HCT116 (cell line): Measurements from ENCODE around the gene SPTBN1. TPM values are rescaled to one million over a fixed set of nuclear protein-coding genes. Genes with fewer than 3 reads are reported as not detected.

Experiments
- ATAC-seq: fragments of 200-7000 bp; cut with Tn5 transposase; 2 replicates; pipeline ENCODE4 v1.9.1; 2020; ENCODE audit warnings: mild to moderate bottlenecking, moderate library complexity
- BruUV-seq: library from RNA; stranded (reverse); fragments of 400-500 nt; replicated peaks from 2 replicates; lab custom pipeline; 2021; lab: Mats Ljungman, UMichigan
- CTCF ChIA-PET: fragments of 300-600 bp; sonication (Branson Sonifier 250); formaldehyde crosslinking; loops from one replicate; lab custom pipeline; 2021; ENCODE audit warnings: antibody characterized with exemption; lab: Charles Lee
- POLR2A ChIA-PET: fragments of 300-600, 350-600 bp; sonication (Branson Sonifier 250); formaldehyde crosslinking; loops from one replicate; lab custom pipeline; 2021; ENCODE audit warnings: antibody characterized with exemption; lab: Charles Lee
- RAD21 ChIA-PET, 2 experiments: fragments of 300-600 bp; sonication (Branson Sonifier 250); formaldehyde crosslinking; loops; one replicate each; lab custom pipeline; 2023; ENCODE audit warnings: low total read pairs in 2 of 2; ENCODE audit not compliant: uncharacterized antibody in 2 of 2, unreplicated experiment in 2 of 2, low non-redundant PET in 1 of 2; lab: Charles Lee
- DNase-seq: peaks from one replicate; pipeline ENCODE4 v3.0.0-alpha.2; 2010; ENCODE audit warnings: low read depth, low spot score
- H2AFZ ChIP-seq: fragments of 200-600 bp; shearing (Covaris generic), sonication (generic); 2 replicates; pipeline ENCODE4 v1.6.1; 2017; ENCODE audit warnings: low read depth, mixed run types, mixed read lengths, antibody characterized with exemption, low read length; ENCODE audit not compliant: poor library complexity, severe bottlenecking
- H3K27ac ChIP-seq: 2 replicates; pipeline ENCODE4 v1.5.1; 2012; ENCODE audit warnings: low read depth, low read length
- H3K27me3 ChIP-seq: fragments of 200-600 bp; sonication (generic); 2 replicates; pipeline ENCODE4 v1.6.1; 2016; ENCODE audit warnings: mixed run types, low read length, mixed read lengths; ENCODE audit not compliant: insufficient read depth
- H3K36me3 ChIP-seq, 2 experiments: fragments of 200-500 bp in 1 of 2; fragments of 200-600 bp in 1 of 2; sonication (Bioruptor generic) in 1 of 2; sonication (generic) in 1 of 2; 2 replicates each; pipeline versions ENCODE4 v1.5.1 to v1.6.1; 2014 to 2016; ENCODE audit warnings: low read length in 2 of 2, inconsistent platforms in 1 of 2, mixed read lengths in 1 of 2, mixed run types in 1 of 2; ENCODE audit not compliant: insufficient read depth in 2 of 2, control insufficient read depth in 1 of 2
- H3K4me1 ChIP-seq, 2 experiments: fragments of 200-600 bp in 1 of 2; sonication (generic) in 1 of 2; 2 replicates each; pipeline versions ENCODE4 v1.5.1 to v1.6.1; 2012 to 2017; ENCODE audit warnings: low read length in 2 of 2, inconsistent platforms in 1 of 2, mild to moderate bottlenecking in 1 of 2, mixed read lengths in 1 of 2, mixed run types in 1 of 2, moderate library complexity in 1 of 2; ENCODE audit not compliant: insufficient read depth in 2 of 2, control insufficient read depth in 1 of 2
- H3K4me2 ChIP-seq: fragments of 200-600 bp; sonication (generic); 2 replicates; pipeline ENCODE4 v1.6.1; 2017; ENCODE audit warnings: mixed run types, low read length, mixed read lengths
- H3K4me3 ChIP-seq, 2 experiments: fragments of 200-600 bp in 1 of 2; sonication (generic) in 1 of 2; replicated peaks in 1 of 2; 2 replicates each; pipeline ENCODE4 v1.5.1; 2011 to 2016; ENCODE audit warnings: low read length in 2 of 2, control low read depth in 1 of 2, low read depth in 1 of 2, mild to moderate bottlenecking in 1 of 2, mixed read lengths in 1 of 2, mixed run types in 1 of 2
- H3K79me2 ChIP-seq: fragments of 200-600 bp; sonication (generic); 2 replicates; pipeline ENCODE4 v1.6.1; 2017; ENCODE audit warnings: mild to moderate bottlenecking, mixed run types, low read length, moderate library complexity, mixed read lengths; ENCODE audit not compliant: insufficient read depth
- H3K9ac ChIP-seq: fragments of 200-600 bp; sonication (generic); 2 replicates; pipeline ENCODE4 v1.6.1; 2016; ENCODE audit warnings: low read length, mixed read lengths
- H3K9me2 ChIP-seq: fragments of 200-600 bp; sonication (generic), shearing (Covaris generic); 2 replicates; pipeline ENCODE4 v1.6.1; 2017; ENCODE audit warnings: mixed run types, mild to moderate bottlenecking, moderate library complexity; ENCODE audit not compliant: insufficient read depth
- H3K9me3 ChIP-seq, 2 experiments: fragments of 200-500 bp in 1 of 2; fragments of 200-600 bp in 1 of 2; sonication (Bioruptor generic) in 1 of 2; sonication (generic) in 1 of 2; 2 replicates each; pipeline ENCODE4 v1.6.1; 2014 to 2017; ENCODE audit warnings: low read length in 2 of 2, mixed read lengths in 2 of 2, inconsistent platforms in 1 of 2, low read depth in 1 of 2, mild to moderate bottlenecking in 1 of 2, mixed run types in 1 of 2, moderate library complexity in 1 of 2; ENCODE audit not compliant: control insufficient read depth in 1 of 2, insufficient read depth in 1 of 2
- H4K20me1 ChIP-seq: fragments of 200-600 bp; sonication (generic), shearing (Covaris generic); 2 replicates; pipeline ENCODE4 v1.6.1; 2017; ENCODE audit warnings: mixed run types, mild to moderate bottlenecking, moderate library complexity; ENCODE audit not compliant: insufficient read depth
- ATF3 ChIP-seq: IDR thresholded peaks from 2 replicates; pipeline ENCODE4 v1.6.1; 2012
- CBX3 ChIP-seq: IDR thresholded peaks from 2 replicates; pipeline ENCODE4 v1.6.1; 2012; ENCODE audit warnings: low read depth
- CEBPB ChIP-seq: IDR thresholded peaks from 2 replicates; pipeline ENCODE4 v1.6.1; 2012; ENCODE audit warnings: low read depth
- EGR1 ChIP-seq: IDR thresholded peaks from 2 replicates; pipeline ENCODE4 v1.6.1; 2012; ENCODE audit warnings: low read depth
- ELF1 ChIP-seq: IDR thresholded peaks from 2 replicates; pipeline ENCODE4 v1.6.1; 2012; ENCODE audit warnings: low read depth, borderline replicate concordance
- EZH2 ChIP-seq: fragments of 200-600 bp; sonication (generic); IDR thresholded peaks from 2 replicates; pipeline ENCODE4 v1.6.1; 2017; ENCODE audit warnings: antibody characterized with exemption, mixed run types
- EZH2phosphoT487 ChIP-seq: fragments of 200-600 bp; IDR thresholded peaks from 2 replicates; pipeline ENCODE4 v1.6.1; 2018; ENCODE audit warnings: antibody characterized with exemption, borderline replicate concordance
- POLR2A ChIP-seq: IDR thresholded peaks from 2 replicates; pipeline ENCODE4 v1.7.0; 2011; ENCODE audit warnings: borderline replicate concordance; ENCODE audit not compliant: insufficient read depth, insufficient read length; ENCODE audit errors: extremely low read depth
- RAD21 ChIP-seq: IDR thresholded peaks from 2 replicates; pipeline ENCODE4 v1.6.1; 2012; ENCODE audit warnings: low read depth, mild to moderate bottlenecking
- SIN3A ChIP-seq: IDR thresholded peaks from 2 replicates; pipeline ENCODE4 v1.6.1; 2012; ENCODE audit warnings: low read depth
- SP1 ChIP-seq: IDR thresholded peaks from 2 replicates; pipeline ENCODE4 v1.6.1; 2012; ENCODE audit warnings: low read depth
- SRF ChIP-seq: IDR thresholded peaks from 2 replicates; pipeline ENCODE4 v1.6.1; 2012; ENCODE audit warnings: low read depth
- TCF7L2 ChIP-seq: IDR thresholded peaks from 2 replicates; pipeline ENCODE4 v1.7.0; 2011; ENCODE audit warnings: borderline replicate concordance, inconsistent platforms; ENCODE audit not compliant: insufficient read depth, insufficient read length; ENCODE audit errors: extremely low read depth
- YY1 ChIP-seq: IDR thresholded peaks from 2 replicates; pipeline ENCODE4 v1.6.1; 2011; ENCODE audit warnings: low read length, low read depth, moderate library complexity, mild to moderate bottlenecking; ENCODE audit not compliant: insufficient replicate concordance; ENCODE audit errors: extremely low read depth
- ZNF274 ChIP-seq: fragments of 200-500 bp; sonication (Bioruptor generic); IDR thresholded peaks from 2 replicates; pipeline ENCODE4 v1.6.1; 2014; ENCODE audit warnings: mild to moderate bottlenecking, low read depth, low read length, inconsistent platforms
- intact Hi-C: fragments of 100-400 bp; cut with micrococcal nuclease; formaldehyde crosslinking; loops from 2 replicates; pipeline ENCODE4 v1.10.0; 2022
- total RNA-seq: library from RNA; stranded (reverse); gene quantifications from one replicate; pipeline ENCODE4 v1.2.1, GENCODE V29; 2021; ENCODE audit not compliant: unreplicated experiment
- TF ChIP-seq, protein P1 (sequence below): IDR thresholded peaks from 2 replicates; pipeline ENCODE4 v1.6.1; 2012
- TF ChIP-seq, protein P2 (sequence below): IDR thresholded peaks from 2 replicates; pipeline ENCODE4 v1.6.1; 2011; ENCODE audit warnings: mild to moderate bottlenecking, low read length, moderate library complexity; ENCODE audit not compliant: insufficient replicate concordance; ENCODE audit errors: extremely low read depth
- TF ChIP-seq, protein P3 (sequence below): IDR thresholded peaks from 2 replicates; pipeline ENCODE4 v1.6.1; 2012; ENCODE audit warnings: low read depth

Gene SPTBN1
- total RNA-seq, 1 experiment from 2014 or later: 84.4 TPM

DNA sequence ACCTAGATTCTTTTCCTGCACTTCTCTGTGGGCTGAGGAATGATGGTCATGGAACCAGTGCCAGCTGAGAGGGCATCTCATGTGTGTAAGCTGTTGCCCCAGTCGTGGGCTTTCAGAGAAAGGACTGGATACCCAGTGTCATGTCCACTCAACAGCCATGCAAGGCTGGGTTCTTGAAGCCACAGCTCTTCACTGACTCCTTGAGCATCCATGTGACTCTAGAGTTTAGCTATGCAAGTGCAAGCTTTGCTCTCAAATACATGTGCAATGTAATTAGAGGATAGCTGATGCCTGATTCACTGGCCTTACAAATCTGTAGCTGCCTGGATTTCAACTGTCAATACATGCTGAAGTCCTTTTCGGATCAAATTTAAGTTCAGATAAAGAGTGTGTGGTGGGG is 220.5 kb downstream of the SPTBN1 start:
- no peak overlapping the region for H2AFZ ChIP-seq
- ATAC-seq: no peak
- BruUV-seq: no TSS peak

More for the DNA sequence above, 220.5 kb downstream of the SPTBN1 start:
- TF ChIP-seq EZH2 (no peak), POLR2A (no peak), ELF1 (no peak), ATF3 (no peak), ZNF274 (no peak), CBX3 (no peak), TCF7L2 (no peak), EGR1 (no peak), EZH2phosphoT487 (no peak), SRF (no peak), SP1 (no peak), RAD21 (no peak), CEBPB (no peak), SIN3A (no peak), YY1 (no peak)
- TF ChIP-seq, protein P1, sequence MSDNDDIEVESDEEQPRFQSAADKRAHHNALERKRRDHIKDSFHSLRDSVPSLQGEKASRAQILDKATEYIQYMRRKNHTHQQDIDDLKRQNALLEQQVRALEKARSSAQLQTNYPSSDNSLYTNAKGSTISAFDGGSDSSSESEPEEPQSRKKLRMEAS: no peak
- TF ChIP-seq, protein P2, sequence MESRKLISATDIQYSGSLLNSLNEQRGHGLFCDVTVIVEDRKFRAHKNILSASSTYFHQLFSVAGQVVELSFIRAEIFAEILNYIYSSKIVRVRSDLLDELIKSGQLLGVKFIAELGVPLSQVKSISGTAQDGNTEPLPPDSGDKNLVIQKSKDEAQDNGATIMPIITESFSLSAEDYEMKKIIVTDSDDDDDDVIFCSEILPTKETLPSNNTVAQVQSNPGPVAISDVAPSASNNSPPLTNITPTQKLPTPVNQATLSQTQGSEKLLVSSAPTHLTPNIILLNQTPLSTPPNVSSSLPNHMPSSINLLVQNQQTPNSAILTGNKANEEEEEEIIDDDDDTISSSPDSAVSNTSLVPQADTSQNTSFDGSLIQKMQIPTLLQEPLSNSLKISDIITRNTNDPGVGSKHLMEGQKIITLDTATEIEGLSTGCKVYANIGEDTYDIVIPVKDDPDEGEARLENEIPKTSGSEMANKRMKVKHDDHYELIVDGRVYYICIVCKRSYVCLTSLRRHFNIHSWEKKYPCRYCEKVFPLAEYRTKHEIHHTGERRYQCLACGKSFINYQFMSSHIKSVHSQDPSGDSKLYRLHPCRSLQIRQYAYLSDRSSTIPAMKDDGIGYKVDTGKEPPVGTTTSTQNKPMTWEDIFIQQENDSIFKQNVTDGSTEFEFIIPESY: no peak
- TF ChIP-seq, protein P3, sequence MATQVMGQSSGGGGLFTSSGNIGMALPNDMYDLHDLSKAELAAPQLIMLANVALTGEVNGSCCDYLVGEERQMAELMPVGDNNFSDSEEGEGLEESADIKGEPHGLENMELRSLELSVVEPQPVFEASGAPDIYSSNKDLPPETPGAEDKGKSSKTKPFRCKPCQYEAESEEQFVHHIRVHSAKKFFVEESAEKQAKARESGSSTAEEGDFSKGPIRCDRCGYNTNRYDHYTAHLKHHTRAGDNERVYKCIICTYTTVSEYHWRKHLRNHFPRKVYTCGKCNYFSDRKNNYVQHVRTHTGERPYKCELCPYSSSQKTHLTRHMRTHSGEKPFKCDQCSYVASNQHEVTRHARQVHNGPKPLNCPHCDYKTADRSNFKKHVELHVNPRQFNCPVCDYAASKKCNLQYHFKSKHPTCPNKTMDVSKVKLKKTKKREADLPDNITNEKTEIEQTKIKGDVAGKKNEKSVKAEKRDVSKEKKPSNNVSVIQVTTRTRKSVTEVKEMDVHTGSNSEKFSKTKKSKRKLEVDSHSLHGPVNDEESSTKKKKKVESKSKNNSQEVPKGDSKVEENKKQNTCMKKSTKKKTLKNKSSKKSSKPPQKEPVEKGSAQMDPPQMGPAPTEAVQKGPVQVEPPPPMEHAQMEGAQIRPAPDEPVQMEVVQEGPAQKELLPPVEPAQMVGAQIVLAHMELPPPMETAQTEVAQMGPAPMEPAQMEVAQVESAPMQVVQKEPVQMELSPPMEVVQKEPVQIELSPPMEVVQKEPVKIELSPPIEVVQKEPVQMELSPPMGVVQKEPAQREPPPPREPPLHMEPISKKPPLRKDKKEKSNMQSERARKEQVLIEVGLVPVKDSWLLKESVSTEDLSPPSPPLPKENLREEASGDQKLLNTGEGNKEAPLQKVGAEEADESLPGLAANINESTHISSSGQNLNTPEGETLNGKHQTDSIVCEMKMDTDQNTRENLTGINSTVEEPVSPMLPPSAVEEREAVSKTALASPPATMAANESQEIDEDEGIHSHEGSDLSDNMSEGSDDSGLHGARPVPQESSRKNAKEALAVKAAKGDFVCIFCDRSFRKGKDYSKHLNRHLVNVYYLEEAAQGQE: no peak
- TF ChIP-seq, all 23 proteins: peak for 0
- ChIA-PET POLR2A (interaction anchor here (0.6 kb wide), 1 partner anchor 16 kb away, joined by 4 read pairs; no protein-coding TSS in a partner anchor), CTCF (interaction anchor here (1.3 to 4.5 kb wide), 3 partner anchors 11 to 570 kb away, joined by 3 to 30 read pairs (median 5); no protein-coding TSS in a partner anchor), RAD21 (no interaction called here)
- Histone ChIP-seq H3K27ac (no peak overlapping the region), H3K36me3 (no peaks in the 10 kb centered on the region), H3K9ac (no peak overlapping the region), H3K4me2 (no peak overlapping the region), H3K4me1 (no peaks in the 10 kb centered on the region; a peak in 1 of 4 replicates), H3K9me2 (no peaks in the 10 kb centered on the region), H3K27me3 (no peaks in the 10 kb centered on the region), H3K9me3 (no peaks in the 10 kb centered on the region), H4K20me1 (no peaks in the 10 kb centered on the region), H3K4me3 (no peak overlapping the region), H3K79me2 (no peaks in the 10 kb centered on the region)
- no peak for DNase-seq
- intact Hi-C loops: no loop called here
